Breast epithelium (tissue), 4 donors: ENCODE data around the gene ZNF831. TPM values are rescaled to one million over a fixed set of nuclear protein-coding genes. Genes with fewer than 3 reads are reported as not detected.

Experiments used
- DNase-seq, 2 donors: peaks; one replicate each; pipeline ENCODE4 v3.0.0-alpha.2; 2019; ENCODE audit warnings: low spot score in 2 of 2
- H3K27ac ChIP-seq, 2 donors: fragments of 200-600 bp; sonication (generic) in 1 of 2; one replicate each; pipeline ENCODE4 v1.5.1; 2016 to 2019; ENCODE audit warnings: mild to moderate bottlenecking in 1 of 2
- H3K27me3 ChIP-seq, 2 donors: fragments of 200-600 bp; sonication (generic) in 1 of 2; one replicate each; pipeline versions ENCODE4 v1.5.1 to v1.6.0; 2017 to 2019; ENCODE audit warnings: control low read depth in 1 of 2, mild to moderate bottlenecking in 1 of 2
- H3K36me3 ChIP-seq: fragments of 200-600 bp; one replicate; pipeline ENCODE4 v1.5.1; 2019
- H3K4me1 ChIP-seq, 2 donors: fragments of 200-600 bp; sonication (generic); one replicate each; pipeline ENCODE4 v1.5.1; 2016 to 2019; ENCODE audit warnings: control low read depth in 1 of 2
- H3K4me3 ChIP-seq, 3 donors: fragments of 200-600 bp; sonication (generic); 1 replicate in 2 of 3; 2 replicates in 1 of 3; pipeline ENCODE4 v1.5.1; 2016 to 2019; ENCODE audit warnings: mild to moderate bottlenecking in 3 of 3, moderate library complexity in 2 of 3
- H3K9me3 ChIP-seq, 2 donors: fragments of 200-600 bp; sonication (generic) in 1 of 2; one replicate each; pipeline ENCODE4 v1.5.1; 2016 to 2019; ENCODE audit warnings: control low read depth in 1 of 2
- POLR2A ChIP-seq: fragments of 450-650 bp; IDR thresholded peaks from one replicate; pipeline ENCODE4 v1.6.1; 2016; ENCODE audit warnings: antibody characterized with exemption, mild to moderate bottlenecking, moderate library complexity
- POLR2AphosphoS5 ChIP-seq, 3 donors: sonication (generic); formaldehyde crosslinking; IDR thresholded peaks; one replicate each; pipeline ENCODE4 v1.6.1; 2017; ENCODE audit warnings: antibody characterized with exemption in 3 of 3
- intact Hi-C: fragments of 100-400 bp; cut with DNase I; formaldehyde crosslinking; loops from one replicate; pipeline ENCODE4 v1.15.1; 2023; ENCODE audit warnings: low total_unique reads
- total RNA-seq, 3 donors: library from RNA; depleted of rRNA; stranded (reverse); fragments of >200 nt; gene quantifications; one replicate each; pipeline ENCODE4 v1.1.0, GENCODE V29; 2016
- TF ChIP-seq, protein P1 (sequence below), 3 donors: fragments of 450-650 bp; IDR thresholded peaks; one replicate each; pipeline ENCODE4 v1.5.1; 2016 to 2017; ENCODE audit warnings: antibody characterized with exemption in 3 of 3, mild to moderate bottlenecking in 3 of 3, moderate library complexity in 3 of 3

Gene ZNF831
- total RNA-seq, 3 donors from 2014 or later: 0.48 to 1.6 (median 1.2) TPM

GRCh38 chr20:59170406-59171349 lies 7.1 kb downstream of the ZNF831 start:
- H3K9me3 ChIP-seq: no peaks in the 10 kb centered on the region
- no peak for TF ChIP-seq POLR2A
- TF ChIP-seq POLR2AphosphoS5 (IDR thresholded peaks at IDR 0.05): no peak
- TF ChIP-seq, protein P1, sequence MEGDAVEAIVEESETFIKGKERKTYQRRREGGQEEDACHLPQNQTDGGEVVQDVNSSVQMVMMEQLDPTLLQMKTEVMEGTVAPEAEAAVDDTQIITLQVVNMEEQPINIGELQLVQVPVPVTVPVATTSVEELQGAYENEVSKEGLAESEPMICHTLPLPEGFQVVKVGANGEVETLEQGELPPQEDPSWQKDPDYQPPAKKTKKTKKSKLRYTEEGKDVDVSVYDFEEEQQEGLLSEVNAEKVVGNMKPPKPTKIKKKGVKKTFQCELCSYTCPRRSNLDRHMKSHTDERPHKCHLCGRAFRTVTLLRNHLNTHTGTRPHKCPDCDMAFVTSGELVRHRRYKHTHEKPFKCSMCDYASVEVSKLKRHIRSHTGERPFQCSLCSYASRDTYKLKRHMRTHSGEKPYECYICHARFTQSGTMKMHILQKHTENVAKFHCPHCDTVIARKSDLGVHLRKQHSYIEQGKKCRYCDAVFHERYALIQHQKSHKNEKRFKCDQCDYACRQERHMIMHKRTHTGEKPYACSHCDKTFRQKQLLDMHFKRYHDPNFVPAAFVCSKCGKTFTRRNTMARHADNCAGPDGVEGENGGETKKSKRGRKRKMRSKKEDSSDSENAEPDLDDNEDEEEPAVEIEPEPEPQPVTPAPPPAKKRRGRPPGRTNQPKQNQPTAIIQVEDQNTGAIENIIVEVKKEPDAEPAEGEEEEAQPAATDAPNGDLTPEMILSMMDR (IDR thresholded peaks at IDR 0.05): no peak
- intact Hi-C loops: no loop called here
- no peak overlapping the region for H3K4me3 ChIP-seq
- H3K36me3 ChIP-seq: no peaks in the 10 kb centered on the region
- no peak overlapping the region for H3K27ac ChIP-seq
- H3K27me3 ChIP-seq: no peaks in the 10 kb centered on the region
- H3K4me1 ChIP-seq: no peaks in the 10 kb centered on the region
- no peak for DNase-seq

DNA sequence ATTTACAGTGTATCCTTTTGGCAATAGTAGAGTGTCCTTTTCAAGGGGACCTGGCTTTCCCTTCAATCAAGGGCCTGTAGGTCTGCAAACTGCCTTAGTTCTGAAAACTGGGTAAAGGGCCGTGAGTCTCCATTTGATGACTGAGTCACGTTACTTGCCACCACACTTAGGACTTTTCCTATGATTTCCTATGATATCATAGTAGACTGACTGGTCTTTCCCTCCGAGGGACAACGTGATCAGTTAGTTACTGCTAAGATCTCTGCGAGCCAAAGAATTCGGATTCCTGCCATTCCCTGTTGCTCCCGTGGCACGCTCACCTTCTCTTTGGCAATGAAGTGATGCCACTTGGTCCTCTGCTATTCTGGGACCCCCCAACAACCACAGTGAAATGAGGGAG lies 8.4 kb downstream of the ZNF831 start:
- intact Hi-C loops: no loop called here
- no peaks in the 10 kb centered on the region for H3K36me3 ChIP-seq
- H3K9me3 ChIP-seq: no peaks in the 10 kb centered on the region
- H3K27ac ChIP-seq: no peak overlapping the region
- peaks cover 0 to 5% of the 10 kb centered on the region in 2 donors for H3K4me1 ChIP-seq
- no peaks in the 10 kb centered on the region for H3K27me3 ChIP-seq
- DNase-seq: no peak
- no peak overlapping the region for H3K4me3 ChIP-seq
- no peak for TF ChIP-seq POLR2AphosphoS5 (IDR thresholded peaks at IDR 0.05)
- no peak for TF ChIP-seq POLR2A
- TF ChIP-seq, protein P1 (IDR thresholded peaks at IDR 0.05): no peak

DNA sequence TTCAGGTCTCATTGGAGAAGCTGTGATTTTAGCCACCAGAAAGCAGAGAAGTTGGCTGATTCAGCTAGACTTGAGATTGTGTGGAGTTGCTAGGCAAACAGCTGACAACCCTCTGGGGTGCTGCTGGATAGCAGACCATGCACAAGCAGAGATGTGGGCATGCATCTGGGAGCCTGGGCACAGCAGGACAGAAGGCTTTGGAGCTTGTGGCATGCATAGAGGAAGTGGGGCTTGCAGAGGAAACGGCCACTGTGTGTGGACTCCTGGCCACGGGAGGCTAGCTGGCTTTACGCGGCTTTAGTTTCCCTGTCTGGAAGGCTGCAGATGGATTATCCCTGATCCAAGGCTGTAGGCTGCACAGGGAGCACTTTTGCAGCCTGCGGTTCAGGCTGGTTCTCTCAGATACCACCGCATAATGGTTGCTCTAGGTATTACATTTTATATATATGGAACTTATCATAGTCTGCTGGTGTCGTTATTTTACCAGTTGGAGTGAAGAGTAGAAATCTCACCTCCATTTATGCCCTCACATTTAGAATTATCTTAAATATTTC lies 10.4 kb downstream of the ZNF831 start:
- Histone ChIP-seq H3K27ac (no peak overlapping the region), H3K9me3 (no peaks in the 10 kb centered on the region), H3K27me3 (no peaks in the 10 kb centered on the region), H3K36me3 (no peaks in the 10 kb centered on the region), H3K4me1 (peaks cover 0 to 5% of the 10 kb centered on the region in 2 donors), H3K4me3 (no peak overlapping the region)
- DNase-seq: peak in 1 of 2 donors; percentile 7
- TF ChIP-seq POLR2A: no peak
- TF ChIP-seq POLR2AphosphoS5 (IDR thresholded peaks at IDR 0.05): no peak
- TF ChIP-seq, protein P1 (IDR thresholded peaks at IDR 0.05): no peak
- intact Hi-C loops: no loop called here

- no peak for DNase-seq
- H3K27me3 ChIP-seq: no peaks in the 10 kb centered on the region
- no peaks in the 10 kb centered on the region for H3K9me3 ChIP-seq
- H3K36me3 ChIP-seq: no peaks in the 10 kb centered on the region
- no peak overlapping the region for H3K4me3 ChIP-seq
- H3K4me1 ChIP-seq: peaks cover 0 to 5% of the 10 kb centered on the region in 2 donors
- H3K27ac ChIP-seq: no peak overlapping the region
- TF ChIP-seq POLR2AphosphoS5 (IDR thresholded peaks at IDR 0.05) (no peak), POLR2A (no peak)
- TF ChIP-seq, protein P1 (IDR thresholded peaks at IDR 0.05): no peak
- intact Hi-C loops: no loop called here
Measured at GRCh38 chr20:59175002-59175401, 11.4 kb downstream of the ZNF831 start.

- Histone ChIP-seq H3K27ac (no peak overlapping the region), H3K36me3 (no peaks in the 10 kb centered on the region), H3K9me3 (no peaks in the 10 kb centered on the region), H3K27me3 (no peaks in the 10 kb centered on the region), H3K4me3 (no peak overlapping the region), H3K4me1 (peaks cover 0 to 5% of the 10 kb centered on the region in 2 donors)
- intact Hi-C loops: no loop called here
- TF ChIP-seq POLR2A: no peak
- TF ChIP-seq POLR2AphosphoS5 (IDR thresholded peaks at IDR 0.05): no peak
- TF ChIP-seq, protein P1 (IDR thresholded peaks at IDR 0.05): no peak
- no peak for DNase-seq
Measured at GRCh38 chr20:59175861-59176260, 12.2 kb downstream of the ZNF831 start.
